ENCODE measurements around the gene ATP5F1D.

ATP5F1D gene

GRCh38 chr19:1264801-1265614 is 23.5 kb downstream of the ATP5F1D start:
- 0 out of 2 replicates have a peak, but pooled peaks cover under 1% of the 10 kb centered on the region for H3F3A ChIP-seq (ENCODE audit: low read depth)
- peaks cover 34% of the 10 kb centered on the region for H3K4me1 ChIP-seq (ENCODE audit: insufficient read depth, low read length, poor library complexity, severe bottlenecking)
- H4K20me1 ChIP-seq (ENCODE audit: insufficient read depth, low read length, poor library complexity, severe bottlenecking), result peaks cover 8% of the 10 kb centered on the region
- H3K4me2 ChIP-seq (ENCODE audit: low read depth, low read length, poor library complexity, severe bottlenecking), result no peak overlapping the region
- peaks cover 11% of the 10 kb centered on the region for H3K79me2 ChIP-seq (ENCODE audit: insufficient read depth, low read length)
- no peak overlapping the region for H3K4me3 ChIP-seq (ENCODE audit: low read length, poor library complexity, severe bottlenecking)
- peaks cover 3% of the 10 kb centered on the region for H3K27me3 ChIP-seq (ENCODE audit: insufficient read depth, low read length, poor library complexity, severe bottlenecking)
- H2AFZ ChIP-seq (ENCODE audit: low read length), result no peak overlapping the region
- H3K9me2 ChIP-seq (replicated peaks; ENCODE audit: low read depth, low read length), result no peaks in the 10 kb centered on the region
- TF ChIP-seq CTCF (conservative IDR thresholded peaks at IDR 0.05; ENCODE audit: low read length), result no peak
- TF ChIP-seq EZH2phosphoT487 (IDR thresholded peaks at IDR 0.05; ENCODE audit: borderline replicate concordance), result no peak
- H3K36me3 ChIP-seq (ENCODE audit: insufficient read depth, low read length), result peaks cover 3% of the 10 kb centered on the region; the same call in 1 of the 2 replicates
- H3K9ac ChIP-seq (ENCODE audit: low read depth, low read length, poor library complexity, severe bottlenecking), result no peak overlapping the region
- no peaks in the 10 kb centered on the region for H3K9me3 ChIP-seq (ENCODE audit: insufficient read depth, low read depth, low read length)

GRCh38 chr19:1265615-1266128 is 24.1 kb downstream of the ATP5F1D start:
- TF ChIP-seq EZH2phosphoT487 (IDR thresholded peaks at IDR 0.05; ENCODE audit: borderline replicate concordance), result no peak
- no peak for TF ChIP-seq CTCF (conservative IDR thresholded peaks at IDR 0.05; ENCODE audit: low read length)
- Histone ChIP-seq H2AFZ (ENCODE audit: low read length) (no peak overlapping the region), H3F3A (ENCODE audit: low read depth) (no peaks in the 10 kb centered on the region), H3K9me2 (replicated peaks; ENCODE audit: low read depth, low read length) (no peaks in the 10 kb centered on the region), H3K9ac (ENCODE audit: low read depth, low read length, poor library complexity, severe bottlenecking) (no peak overlapping the region), H3K4me1 (ENCODE audit: insufficient read depth, low read length, poor library complexity, severe bottlenecking) (peaks cover 34% of the 10 kb centered on the region), H3K4me3 (ENCODE audit: low read length, poor library complexity, severe bottlenecking) (no peak overlapping the region), H4K20me1 (ENCODE audit: insufficient read depth, low read length, poor library complexity, severe bottlenecking) (peaks cover 11% of the 10 kb centered on the region), H3K36me3 (ENCODE audit: insufficient read depth, low read length) (peaks cover 4% of the 10 kb centered on the region; the same call in 1 of the 2 replicates), H3K4me2 (ENCODE audit: low read depth, low read length, poor library complexity, severe bottlenecking) (no peak overlapping the region), H3K79me2 (ENCODE audit: insufficient read depth, low read length) (peaks cover 12% of the 10 kb centered on the region), H3K27me3 (ENCODE audit: insufficient read depth, low read length, poor library complexity, severe bottlenecking) (peaks cover 4% of the 10 kb centered on the region), H3K9me3 (ENCODE audit: insufficient read depth, low read depth, low read length) (no peaks in the 10 kb centered on the region)

- H4K20me1 ChIP-seq (ENCODE audit: insufficient read depth, low read length, poor library complexity, severe bottlenecking), result peaks cover 18% of the 10 kb centered on the region
- H3K4me3 ChIP-seq (ENCODE audit: low read length, poor library complexity, severe bottlenecking), result peak overlapping the region; percentile 70
- no peaks in the 10 kb centered on the region for H3K9me2 ChIP-seq (replicated peaks; ENCODE audit: low read depth, low read length)
- H3K9ac ChIP-seq (ENCODE audit: low read depth, low read length, poor library complexity, severe bottlenecking), result peak overlapping the region; percentile 53
- H3K36me3 ChIP-seq (ENCODE audit: insufficient read depth, low read length), result peaks cover 11% of the 10 kb centered on the region; the same call in 1 of the 2 replicates
- TF ChIP-seq EZH2phosphoT487 (IDR thresholded peaks at IDR 0.05; ENCODE audit: borderline replicate concordance), result no peak
- no peak for TF ChIP-seq CTCF (conservative IDR thresholded peaks at IDR 0.05; ENCODE audit: low read length)
- H2AFZ ChIP-seq (ENCODE audit: low read length), result peak overlapping the region; percentile 85
- H3K27me3 ChIP-seq (ENCODE audit: insufficient read depth, low read length, poor library complexity, severe bottlenecking), result peaks cover 4% of the 10 kb centered on the region
- H3K79me2 ChIP-seq (ENCODE audit: insufficient read depth, low read length), result peaks cover 19% of the 10 kb centered on the region
- no peaks in the 10 kb centered on the region for H3K9me3 ChIP-seq (ENCODE audit: insufficient read depth, low read depth, low read length)
- H3F3A ChIP-seq (ENCODE audit: low read depth), result no peaks in the 10 kb centered on the region
- peak overlapping the region; percentile 95 for H3K4me2 ChIP-seq (ENCODE audit: low read depth, low read length, poor library complexity, severe bottlenecking)
- H3K4me1 ChIP-seq (ENCODE audit: insufficient read depth, low read length, poor library complexity, severe bottlenecking), result peaks cover 38% of the 10 kb centered on the region
These were observed 24.8 kb downstream of the ATP5F1D start for GRCh38 chr19:1266129-1266915.

Measured in Loucy (cell line).